Endodermal cell (in vitro differentiated cells): ENCODE results near the gene BMP7. TPM values are rescaled to one million over a fixed set of nuclear protein-coding genes. Genes with fewer than 3 reads are reported as not detected.

Experiments used
- DNase-seq: peaks from one replicate; pipeline ENCODE4 v3.0.0-alpha.2; 2017
- H3K27ac ChIP-seq: 2 replicates; pipeline ENCODE4 v1.5.1; 2013; ENCODE audit warnings: mild to moderate bottlenecking, low read depth, low read length, moderate library complexity
- H3K27me3 ChIP-seq: 2 replicates; pipeline ENCODE4 v1.6.1; 2013; ENCODE audit warnings: mild to moderate bottlenecking, low read length, moderate library complexity; ENCODE audit not compliant: insufficient read depth, control insufficient read depth, poor library complexity, severe bottlenecking
- H3K36me3 ChIP-seq: 2 replicates; pipeline ENCODE4 v1.7.0; 2013; ENCODE audit warnings: mild to moderate bottlenecking, low read length, moderate library complexity; ENCODE audit not compliant: control insufficient read depth, insufficient read depth
- H3K4me1 ChIP-seq: one replicate; pipeline ENCODE4 v1.7.0; 2013; ENCODE audit warnings: low read length; ENCODE audit not compliant: control insufficient read depth, insufficient read depth
- H3K4me3 ChIP-seq: 2 replicates; pipeline ENCODE4 v1.5.1; 2013; ENCODE audit warnings: mild to moderate bottlenecking, low read length, moderate library complexity
- H3K9ac ChIP-seq: 2 replicates; pipeline ENCODE4 v1.6.1; 2013; ENCODE audit warnings: mild to moderate bottlenecking, low read length, moderate library complexity; ENCODE audit not compliant: poor library complexity, severe bottlenecking; ENCODE audit errors: extremely low read depth
- H3K9me3 ChIP-seq: 2 replicates; pipeline ENCODE4 v1.6.1; 2013; ENCODE audit warnings: mild to moderate bottlenecking, low read length, moderate library complexity; ENCODE audit not compliant: control insufficient read depth
- H3K27ac Mint-ChIP-seq: 2 replicates; pipeline ENCODE4 v1.8.0; 2020; ENCODE audit warnings: mixed read lengths
- H3K27me3 Mint-ChIP-seq: 2 replicates; pipeline ENCODE4 v1.8.0; 2021; ENCODE audit warnings: mild to moderate bottlenecking, mixed read lengths; ENCODE audit not compliant: insufficient read depth
- H3K36me3 Mint-ChIP-seq: 2 replicates; pipeline ENCODE4 v1.8.0; 2020; ENCODE audit warnings: low read depth, mixed read lengths
- H3K4me1 Mint-ChIP-seq: 2 replicates; pipeline ENCODE4 v1.8.0; 2020; ENCODE audit warnings: mixed read lengths
- H3K4me3 Mint-ChIP-seq: 2 replicates; pipeline ENCODE4 v1.8.0; 2020; ENCODE audit warnings: mild to moderate bottlenecking, moderate library complexity, mixed read lengths
- H3K9me3 Mint-ChIP-seq: 2 replicates; pipeline ENCODE4 v1.8.0; 2020; ENCODE audit warnings: mild to moderate bottlenecking, mixed read lengths
- CTCF ChIP-seq: fragments of 200-600 bp; sonication (generic); conservative IDR thresholded peaks from 2 replicates; pipeline ENCODE4 v1.5.0; 2021; ENCODE audit warnings: antibody characterized with exemption, mild to moderate bottlenecking
- WGBS, 2 experiments: methylation state at CpG; one replicate each; pipeline versions ENCODE4 v1.1.5 to v1.1.7; 2013; ENCODE audit warnings: missing lambda C conversion rate in 2 of 2, mixed read lengths in 1 of 2; ENCODE audit not compliant: insufficient coverage in 1 of 2, insufficient read length in 1 of 2; 5-methylcytosine and 5-hydroxymethylcytosine counted together
- total RNA-seq, 2 donors: library from RNA; stranded (reverse); fragmentation: NEBNext Ultra II Directional in 1 of 2; extraction: Animal tissue kit (Norgen Biotek cat#: 25700) in 1 of 2; gene quantifications; 2 replicates in 1 of 2; 3 replicates in 1 of 2; pipeline ENCODE4 v1.2.1, GENCODE V29; 2021

The BMP7 gene
- total RNA-seq, 2 donors from 2014 or later, result 45.6 to 49.6 TPM

- peaks cover 11% of the 10 kb centered on the region for H3K4me1 ChIP-seq
- no peaks in the 10 kb centered on the region for H3K9me3 Mint-ChIP-seq
- peaks cover 60% of the 10 kb centered on the region for H3K4me1 Mint-ChIP-seq
- WGBS, 2 experiments, result 96% methylated on average over 3 of the region's 3 CpGs
- no peak for TF ChIP-seq CTCF
- H3K4me3 ChIP-seq, result no peak overlapping the region
- peaks cover 4% of the 10 kb centered on the region for H3K36me3 Mint-ChIP-seq
- no peak overlapping the region for H3K9ac ChIP-seq
- H3K9me3 ChIP-seq, result no peaks in the 10 kb centered on the region
- H3K27me3 ChIP-seq, result peaks cover 13% of the 10 kb centered on the region
- peaks cover 14% of the 10 kb centered on the region for H3K27me3 Mint-ChIP-seq
- no peaks in the 10 kb centered on the region for H3K36me3 ChIP-seq
- DNase-seq, result no peak
- H3K27ac ChIP-seq, result no peak overlapping the region
- H3K27ac Mint-ChIP-seq, result no peak overlapping the region
- no peak overlapping the region for H3K4me3 Mint-ChIP-seq
Measured at GRCh38 chr20:57256205-57256604, 10.2 kb downstream of the BMP7 start.

GRCh38 chr20:57255183-57255582 is 11.3 kb downstream of the BMP7 start:
- WGBS, 2 experiments, result 75 to 86% methylated on average over 1 of the region's 1 CpG
- no peak for DNase-seq
- Mint-ChIP-seq H3K4me3 (no peak overlapping the region), H3K36me3 (peaks cover 4% of the 10 kb centered on the region), H3K27me3 (peaks cover 7% of the 10 kb centered on the region), H3K9me3 (no peaks in the 10 kb centered on the region), H3K27ac (no peak overlapping the region), H3K4me1 (peaks cover 52% of the 10 kb centered on the region)
- no peak overlapping the region for H3K9ac ChIP-seq
- peaks cover 7% of the 10 kb centered on the region for H3K4me1 ChIP-seq
- no peak overlapping the region for H3K27ac ChIP-seq
- no peak for TF ChIP-seq CTCF
- H3K4me3 ChIP-seq, result no peak overlapping the region
- no peaks in the 10 kb centered on the region for H3K9me3 ChIP-seq
- peaks cover 10% of the 10 kb centered on the region for H3K27me3 ChIP-seq
- H3K36me3 ChIP-seq, result no peaks in the 10 kb centered on the region

GRCh38 chr20:57252559-57253162 is 13.8 kb downstream of the BMP7 start:
- Histone ChIP-seq H3K27me3 (no peaks in the 10 kb centered on the region), H3K4me3 (no peak overlapping the region), H3K9me3 (no peaks in the 10 kb centered on the region), H3K9ac (no peak overlapping the region), H3K4me1 (no peaks in the 10 kb centered on the region), H3K27ac (no peak overlapping the region), H3K36me3 (no peaks in the 10 kb centered on the region)
- Mint-ChIP-seq H3K36me3 (peaks cover 13% of the 10 kb centered on the region), H3K4me3 (no peak overlapping the region), H3K9me3 (peaks cover 8% of the 10 kb centered on the region), H3K4me1 (peaks cover 31% of the 10 kb centered on the region), H3K27ac (peak overlapping the region; percentile 33), H3K27me3 (no peaks in the 10 kb centered on the region)
- TF ChIP-seq CTCF, result no peak
- WGBS, 2 experiments, result 89% methylated on average over 6 to 8 of the region's 8 CpGs
- DNase-seq, result peak; percentile 45
